Measurements from ENCODE around the gene G2E3. TPM values are rescaled to one million over a fixed set of nuclear protein-coding genes. Genes with fewer than 3 reads are reported as not detected.

Gene G2E3
- total and polyA plus RNA-seq, 2 of the 13 experiments (the other 11 are each of a cell fraction or from before 2014, with no cell fraction given), result 22.8 to 63.0 TPM

GRCh38 chr14:30558675-30559555 lies at the start of gene G2E3 (continued):
- TF ChIP-seq SKIL (CRISPR knock-in tag; IDR thresholded peaks at IDR 0.05; ENCODE audit: borderline replicate concordance), result peak; percentile 79; the same call in 1 of the 2 replicates
- peak; percentile 97 for TF ChIP-seq ZNF747 (CRISPR knock-in tag; IDR thresholded peaks at IDR 0.05; ENCODE audit: borderline replicate concordance)
- peak; percentile 77; the same call in 1 of the 2 replicates for TF ChIP-seq JDP2 (CRISPR knock-in tag; IDR thresholded peaks at IDR 0.05; ENCODE audit: borderline replicate concordance)
- TF ChIP-seq ZNF782 (CRISPR knock-in tag; IDR thresholded peaks at IDR 0.05; ENCODE audit: borderline replicate concordance), result peak; percentile 74; the same call in 1 of the 2 replicates
- TF ChIP-seq FOXK1 (CRISPR knock-in tag; IDR thresholded peaks at IDR 0.05; ENCODE audit: borderline replicate concordance, low read depth), result peak; percentile 96
- peak; percentile 91; the same call in 1 of the 2 replicates for TF ChIP-seq ZNF260 (CRISPR knock-in tag; IDR thresholded peaks at IDR 0.05; ENCODE audit: borderline replicate concordance, low read depth)
- TF ChIP-seq ZSCAN12 (CRISPR knock-in tag; IDR thresholded peaks at IDR 0.05), result peak; percentile 89
- peak; percentile 99 for TF ChIP-seq ZNF280B (CRISPR knock-in tag; IDR thresholded peaks at IDR 0.05; ENCODE audit: borderline replicate concordance)
- peak; percentile 96 for TF ChIP-seq ZNF30 (CRISPR knock-in tag; IDR thresholded peaks at IDR 0.05)
- peak; percentile 98 for TF ChIP-seq XRCC5 (optimal IDR thresholded peaks at IDR 0.05; ENCODE audit: low read length)
- peak; percentile 96 for TF ChIP-seq ZNF446 (CRISPR knock-in tag; IDR thresholded peaks at IDR 0.05)
- TF ChIP-seq ZFP91 (CRISPR knock-in tag; IDR thresholded peaks at IDR 0.05; ENCODE audit: borderline replicate concordance), result peak; percentile 98
- TF ChIP-seq ZNF660 (CRISPR knock-in tag; IDR thresholded peaks at IDR 0.05; ENCODE audit: borderline replicate concordance, low read depth), result no peak
- TF ChIP-seq ZNF510 (CRISPR knock-in tag; IDR thresholded peaks at IDR 0.05; ENCODE audit: low read depth), result peak; percentile 98
- peak; percentile 59 for TF ChIP-seq NFYB (CRISPR knock-in tag; IDR thresholded peaks at IDR 0.05)
- TF ChIP-seq FOSL2 (CRISPR knock-in tag; IDR thresholded peaks at IDR 0.05), result peak; percentile 59
- TF ChIP-seq FOXA1 (IDR thresholded peaks at IDR 0.05), result no peak
- peak; percentile 87 for TF ChIP-seq FOXA1 (CRISPR knock-in tag; IDR thresholded peaks at IDR 0.05)
